ENCODE measurements around the gene LCK. TPM values are rescaled to one million over a fixed set of nuclear protein-coding genes. Genes with fewer than 3 reads are reported as not detected.

The LCK gene
- total and polyA plus RNA-seq, 2 of the 8 experiments (the other 6 are each of a cell fraction or from before 2014, with no cell fraction given): 75.3 to 122 TPM

- peak overlapping the region; percentile 49 for H3K56ac ChIP-seq (replicated peaks; ENCODE audit: insufficient read length, low read depth, low read length)
- H3K4ac ChIP-seq (replicated peaks; ENCODE audit: insufficient read length, low read depth, low read length): peak overlapping the region; percentile 90
- POLR2A ChIA-PET (ENCODE audit: partially characterized antibody): interaction anchor here (0.7 to 9.1 kb wide), 41 partner anchors 9 to 296 kb away, joined by 3 to 73 read pairs (median 5); partner anchors contain the start of genes BSDC1, CCDC28B, EIF3I and HDAC1
- CTCF ChIA-PET (ENCODE audit: partially characterized antibody): interaction anchor here (0.6 to 7.3 kb wide), 24 partner anchors 7 to 457 kb away, joined by 3 to 70 read pairs (median 4); partner anchors contain the start of genes FAM167B, IQCC and LCK
- WGBS, 2 experiments (ENCODE audit: extremely low coverage in 1 of 2, insufficient coverage in 1 of 2, insufficient read length in 1 of 2, insufficient replicate concordance in 2 of 2, low coverage in 1 of 2, low lambda C conversion rate in 2 of 2, missing lambda C conversion rate in 1 of 2): 2% methylated on average over 57 of the region's 62 CpGs; no CpG with 5 or more reads in 1 of the 2 experiments
- no peaks in the 10 kb centered on the region for H3K79me2 ChIP-seq (ENCODE audit: control insufficient read depth in 1 of 2, insufficient read depth in 2 of 2, low read length in 2 of 2)
- peak overlapping the region; percentile 96 for H4K91ac ChIP-seq (replicated peaks; ENCODE audit: insufficient read length, low read length)
- H2AK5ac ChIP-seq (ENCODE audit: low read depth, low read length): no peak overlapping the region
- H3K27ac ChIP-seq (ENCODE audit: low read depth, low read length): peak overlapping the region; percentile 55
- H3K9ac ChIP-seq (replicated peaks in 1 of 4; ENCODE audit: extremely low read depth in 1 of 4, low read depth in 3 of 4, low read length in 3 of 4): peak overlapping the region; percentile 63 to 79 (median 72)
- peak overlapping the region; percentile 95; the same call in 1 of the 2 replicates for H2BK12ac ChIP-seq (ENCODE audit: low read depth, low read length)
- peaks cover 16% of the 10 kb centered on the region for H3K23me2 ChIP-seq (ENCODE audit: low read depth, low read length)
- H4K8ac ChIP-seq (ENCODE audit: extremely low read depth, insufficient read depth, low read length): peak overlapping the region; percentile 87; the same call in 1 of the 2 replicates
- no peaks in the 10 kb centered on the region; a peak in 1 of 7 replicates for H3K27me3 ChIP-seq (replicated peaks in 1 of 4; ENCODE audit: control insufficient read depth in 3 of 4, extremely low read depth in 1 of 4, insufficient read depth in 3 of 4, low read length in 3 of 4)
- no peaks in the 10 kb centered on the region for H3K9me3 ChIP-seq (ENCODE audit: insufficient read depth in 2 of 2, low read depth in 1 of 2, low read length in 1 of 2)
- peaks cover 0 to 7% (median 3%) of the 10 kb centered on the region in 4 experiments; a peak in 3 of 7 replicates for H3K4me1 ChIP-seq (replicated peaks in 1 of 4; ENCODE audit: control insufficient read depth in 3 of 4, insufficient read depth in 4 of 4, low read length in 3 of 4)
- H2BK15ac ChIP-seq (ENCODE audit: low read length): peak overlapping the region; percentile 98; the same call in 1 of the 2 replicates
- no peaks in the 10 kb centered on the region for H3K79me1 ChIP-seq (ENCODE audit: low read depth, low read length)
- peak overlapping the region; percentile 65 to 91 (median 68) for H3K4me3 ChIP-seq (ENCODE audit: extremely low read depth in 1 of 4, insufficient read depth in 2 of 4, low read depth in 3 of 4, low read length in 4 of 4)
- H3K36me3 ChIP-seq (ENCODE audit: control insufficient read depth in 2 of 4, insufficient read depth in 4 of 4, low read length in 3 of 4): no peaks in the 10 kb centered on the region; a peak in 1 of 8 replicates
- peak overlapping the region; percentile 62; the same call in 1 of the 2 replicates for H2AFZ ChIP-seq (ENCODE audit: low read length)
- peak overlapping the region; percentile 87 for H4K5ac ChIP-seq (ENCODE audit: insufficient read length, low read depth, low read length)
- DNase-seq (ENCODE audit: low read depth in 1 of 2, low spot score in 2 of 2) (peak; percentile 85 to 96), FAIRE-seq (no peak)
- H2BK120ac ChIP-seq (replicated peaks; ENCODE audit: low read depth, low read length): no peak overlapping the region
- H3K18ac ChIP-seq (ENCODE audit: extremely low read depth, low read length): peak overlapping the region; percentile 99
- no peak overlapping the region for H2BK20ac ChIP-seq (ENCODE audit: low read length)
- H3K14ac ChIP-seq (ENCODE audit: insufficient read length): no peak overlapping the region
- H4K20me1 ChIP-seq (replicated peaks in 1 of 2; ENCODE audit: control insufficient read depth in 1 of 2, insufficient read depth in 2 of 2, low read length in 2 of 2): no peaks in the 10 kb centered on the region
- peak overlapping the region; percentile 96 for H2BK5ac ChIP-seq (ENCODE audit: low read depth, low read length)
- H3K23ac ChIP-seq (ENCODE audit: insufficient read length): no peak overlapping the region
- H3K4me2 ChIP-seq (ENCODE audit: insufficient read depth in 1 of 2, low read depth in 2 of 2, low read length in 2 of 2): peak overlapping the region; percentile 84 to 92
- TF ChIP-seq ATF3 (IDR thresholded peaks at IDR 0.05; ENCODE audit: insufficient read depth, low read depth, low read length): no peak
- peak; percentile 64; the same call in 1 of the 2 replicates for TF ChIP-seq SP1 (IDR thresholded peaks at IDR 0.05; ENCODE audit: low read depth, low read length)
- no peak for TF ChIP-seq KDM5A (IDR thresholded peaks at IDR 0.05; ENCODE audit: low read length)
- TF ChIP-seq YY1 (IDR thresholded peaks at IDR 0.05; ENCODE audit: low read depth, low read length): no peak; the same call in 1 of the 2 replicates
- no peak for TF ChIP-seq EZH2 (IDR thresholded peaks at IDR 0.05; ENCODE audit: low read depth, low read length, severe bottlenecking)
- no peak for TF ChIP-seq SIRT6 (IDR thresholded peaks at IDR 0.05; ENCODE audit: low read length)
- no peak for TF ChIP-seq SRF (IDR thresholded peaks at IDR 0.05; ENCODE audit: low read depth, low read length)
- TF ChIP-seq E2F6 (IDR thresholded peaks at IDR 0.05): peak; percentile 91
- no peak for TF ChIP-seq FOSL1 (IDR thresholded peaks at IDR 0.05; ENCODE audit: insufficient read depth, low read depth, low read length)
- no peak for TF ChIP-seq SP2 (IDR thresholded peaks at IDR 0.05; ENCODE audit: low read length)
Observed at GRCh38 chr1:32240140-32240951, 10.7 kb upstream of the LCK start.
